IMR-90 (cell line): ENCODE results near the gene BECN2. TPM values are rescaled to one million over a fixed set of nuclear protein-coding genes. Genes with fewer than 3 reads are reported as not detected.

Experiments
- ATAC-seq: fragments of 200-7000 bp; cut with Tn5 transposase; 2 replicates; pipeline ENCODE4 v1.9.1; 2020; ENCODE audit warnings: low read depth, mild to moderate bottlenecking, moderate library complexity
- BruUV-seq: library from RNA; stranded (reverse); fragments of 400-500 nt; replicated peaks from 2 replicates; lab custom pipeline; 2021; lab: Mats Ljungman, UMichigan
- CTCF ChIA-PET: fragments of 300-600 bp; formaldehyde crosslinking; extraction: SDS; loops from one replicate; lab custom pipeline; 2021; ENCODE audit warnings: antibody characterized with exemption; lab: Yijun Ruan, JAX
- POLR2A ChIA-PET: fragments of 300-600 bp; sonication (Branson Sonifier 250); formaldehyde crosslinking; loops from one replicate; lab custom pipeline; 2022; ENCODE audit warnings: antibody characterized with exemption; ENCODE audit not compliant: unreplicated experiment; lab: Charles Lee
- DNase-seq: peaks from one replicate; pipeline ENCODE4 v3.0.0; 2013
- H2AFZ ChIP-seq: replicated peaks from 2 replicates; pipeline ENCODE3; 2013; ENCODE audit warnings: low read length, mild to moderate bottlenecking; ENCODE audit not compliant: poor library complexity
- H2AK5ac ChIP-seq: 2 replicates; pipeline ENCODE4 v1.6.1; 2013; ENCODE audit warnings: low read depth, low read length, inconsistent platforms
- H2AK9ac ChIP-seq: replicated peaks from 2 replicates; pipeline ENCODE3; 2013; ENCODE audit warnings: mild to moderate bottlenecking, low read depth, low read length, moderate library complexity; ENCODE audit not compliant: poor library complexity
- H2BK120ac ChIP-seq: 2 replicates; pipeline ENCODE4 v1.6.1; 2013; ENCODE audit warnings: low read depth, low read length, inconsistent platforms
- H2BK15ac ChIP-seq: 3 replicates; pipeline ENCODE4 v1.6.1; 2013; ENCODE audit warnings: low read depth, low read length, inconsistent platforms
- H2BK20ac ChIP-seq: 2 replicates; pipeline ENCODE4 v1.6.1; 2013; ENCODE audit warnings: low read depth, mild to moderate bottlenecking, inconsistent platforms, low read length, moderate library complexity
- H2BK5ac ChIP-seq: 2 replicates; pipeline ENCODE4 v1.6.1; 2013; ENCODE audit warnings: mild to moderate bottlenecking, low read depth, low read length, inconsistent platforms; ENCODE audit not compliant: poor library complexity, severe bottlenecking
- H3K14ac ChIP-seq: replicated peaks from 2 replicates; pipeline ENCODE4 v1.6.1; 2013; ENCODE audit warnings: low read depth, low read length, inconsistent platforms
- H3K18ac ChIP-seq: 2 replicates; pipeline ENCODE4 v1.6.1; 2013; ENCODE audit warnings: low read depth, low read length, control low read depth
- H3K23ac ChIP-seq: 2 replicates; pipeline ENCODE4 v1.6.1; 2013; ENCODE audit warnings: low read depth, low read length, inconsistent platforms
- H3K27ac ChIP-seq: 2 replicates; pipeline ENCODE4 v1.5.1; 2013; ENCODE audit warnings: mild to moderate bottlenecking, control low read depth, low read length; ENCODE audit not compliant: insufficient read depth
- H3K27me3 ChIP-seq: 2 replicates; pipeline ENCODE4 v1.6.1; 2013; ENCODE audit warnings: low read length; ENCODE audit not compliant: control insufficient read depth, insufficient read depth
- H3K36me3 ChIP-seq: 2 replicates; pipeline ENCODE4 v1.6.1; 2013; ENCODE audit warnings: low read length, mixed read lengths; ENCODE audit not compliant: control insufficient read depth, insufficient read depth
- H3K4ac ChIP-seq: 2 replicates; pipeline ENCODE4 v1.6.1; 2013; ENCODE audit warnings: low read depth, low read length, inconsistent platforms
- H3K4me1 ChIP-seq: 2 replicates; pipeline ENCODE4 v1.6.1; 2013; ENCODE audit warnings: low read length, mixed read lengths; ENCODE audit not compliant: control insufficient read depth, insufficient read depth
- H3K4me2 ChIP-seq: 2 replicates; pipeline ENCODE4 v1.6.1; 2013; ENCODE audit warnings: low read depth, mild to moderate bottlenecking, control low read depth, low read length, moderate library complexity
- H3K4me3 ChIP-seq: 2 replicates; pipeline ENCODE4 v1.5.1; 2013; ENCODE audit warnings: low read depth, mild to moderate bottlenecking, control low read depth, low read length, moderate library complexity; ENCODE audit not compliant: insufficient read depth
- H3K56ac ChIP-seq: 2 replicates; pipeline ENCODE4 v1.6.1; 2013; ENCODE audit warnings: low read length, inconsistent platforms; ENCODE audit not compliant: insufficient read depth; ENCODE audit errors: extremely low read depth
- H3K79me1 ChIP-seq, 2 experiments: 2 replicates each; pipeline ENCODE4 v1.6.1; 2013; ENCODE audit warnings: low read length in 2 of 2, inconsistent platforms in 1 of 2, low read depth in 1 of 2
- H3K9ac ChIP-seq: 2 replicates; pipeline ENCODE4 v1.6.1; 2013; ENCODE audit warnings: low read depth, low read length, control low read depth
- H3K9me1 ChIP-seq: 2 replicates; pipeline ENCODE4 v1.6.1; 2013; ENCODE audit warnings: low read length, inconsistent platforms; ENCODE audit not compliant: insufficient read depth
- H3K9me3 ChIP-seq: 2 replicates; pipeline ENCODE4 v1.6.1; 2013; ENCODE audit warnings: low read length; ENCODE audit not compliant: control insufficient read depth, insufficient read depth
- H4K20me1 ChIP-seq: 2 replicates; pipeline ENCODE4 v1.6.1; 2013; ENCODE audit warnings: low read length, inconsistent platforms; ENCODE audit not compliant: insufficient read depth
- H4K5ac ChIP-seq: 2 replicates; pipeline ENCODE4 v1.6.1; 2013; ENCODE audit warnings: mild to moderate bottlenecking, low read depth, low read length, control low read depth
- H4K8ac ChIP-seq, 2 experiments: 2 replicates each; pipeline ENCODE4 v1.6.1; 2013; ENCODE audit warnings: low read depth in 2 of 2, low read length in 2 of 2, control low read depth in 1 of 2, inconsistent platforms in 1 of 2
- H4K91ac ChIP-seq: 2 replicates; pipeline ENCODE4 v1.6.1; 2013; ENCODE audit warnings: low read depth, low read length, inconsistent platforms; ENCODE audit not compliant: insufficient read depth
- MAZ ChIP-seq: IDR thresholded peaks from 2 replicates; pipeline ENCODE4 v1.6.1; 2012; ENCODE audit warnings: low read depth, mild to moderate bottlenecking, low read length, improper control_type of control experiment, moderate library complexity, borderline replicate concordance
- RCOR1 ChIP-seq: IDR thresholded peaks from 2 replicates; pipeline ENCODE4 v1.6.1; 2012; ENCODE audit warnings: mild to moderate bottlenecking, low read length, improper control_type of control experiment; ENCODE audit not compliant: insufficient replicate concordance
- SMC3 ChIP-seq: fragments of 150-350 bp; IDR thresholded peaks from 2 replicates; pipeline ENCODE4 v1.6.1; 2016; ENCODE audit warnings: low read depth, mild to moderate bottlenecking, antibody characterized with exemption, low read length, moderate library complexity
- WGBS, 2 experiments: methylation state at CpG; one replicate each; pipeline versions ENCODE4 v1.1.5 to v1.1.7; 2013; ENCODE audit warnings: missing lambda C conversion rate in 2 of 2; ENCODE audit not compliant: insufficient read length in 1 of 2; ENCODE audit errors: extremely low coverage in 2 of 2; 5-methylcytosine and 5-hydroxymethylcytosine counted together
- dilution Hi-C: fragments of 300-500 bp; cut with HindIII; formaldehyde crosslinking; loops from one replicate; pipeline ENCODE4 v1.14.3; 2018; ENCODE audit warnings: low sequenced_read_pairs; ENCODE audit not compliant: unreplicated experiment
- in situ Hi-C: fragments of 300-500 bp; cut with MboI; formaldehyde crosslinking; loops from 3 replicates; pipeline ENCODE4 v1.14.3; 2019; ENCODE audit warnings: low sequenced_read_pairs, inconsistent platforms, mixed read lengths
- intact Hi-C: fragments of 100-400 bp; cut with micrococcal nuclease; formaldehyde crosslinking; loops from 2 replicates; pipeline ENCODE4 v1.10.0; 2022
- polyA plus RNA-seq, 3 experiments: library from polyadenylated mRNA; depleted of rRNA; stranded (reverse); fragments of >200 nt; gene quantifications; 2 replicates each; pipeline ENCODE4 v1.2.3, GENCODE V29; 2012; ENCODE audit warnings: low replicate concordance in 1 of 3
- total RNA-seq: library from RNA; depleted of rRNA; stranded (reverse); fragments of >200 nt; gene quantifications from 2 replicates; pipeline ENCODE4 v1.2.3, GENCODE V29; 2012

The BECN2 gene
- total and polyA plus RNA-seq, 2 of the 4 experiments (the other 2 are of a cell fraction), result not detected

DNA sequence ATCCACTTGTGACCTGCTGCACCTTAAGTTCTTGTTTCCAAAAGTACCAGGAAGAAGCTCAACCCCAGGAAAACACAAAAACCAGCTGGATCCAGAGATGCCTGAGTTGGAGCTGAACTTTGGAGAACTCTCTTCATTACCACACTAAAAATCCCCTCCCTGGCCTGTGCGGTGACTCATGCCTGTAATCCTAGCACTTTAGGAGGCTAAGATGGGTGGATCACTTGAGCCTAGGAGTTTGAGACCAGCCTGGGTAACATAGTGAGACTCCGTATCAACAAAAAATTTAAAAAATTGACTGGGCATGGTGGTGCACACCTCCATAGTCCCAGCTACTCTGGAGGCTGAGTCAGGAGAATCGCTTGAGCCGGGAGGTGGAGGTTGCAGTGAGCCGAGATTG is 35.2 kb downstream of the BECN2 start:
- no peaks in the 10 kb centered on the region for H3K36me3 ChIP-seq
- H3K14ac ChIP-seq, result no peak overlapping the region
- H3K9ac ChIP-seq, result no peak overlapping the region
- no peaks in the 10 kb centered on the region for H4K20me1 ChIP-seq
- H2BK5ac ChIP-seq, result no peak overlapping the region
- no TSS peak for BruUV-seq
- no peak overlapping the region for H4K8ac ChIP-seq
- no peak overlapping the region for H2BK120ac ChIP-seq
- no CpG with 5 or more reads among the region's 5 CpGs for WGBS, 2 experiments
- no peak overlapping the region for H3K4me2 ChIP-seq
- H3K4me1 ChIP-seq, result no peaks in the 10 kb centered on the region
- DNase-seq, result peak; percentile 17
- H2AK9ac ChIP-seq, result no peak overlapping the region
- no peak for ATAC-seq
- ChIA-PET POLR2A (interaction anchor here (0.6 kb wide), 1 partner anchor 1267 kb away, joined by 3 read pairs; no protein-coding TSS in a partner anchor), CTCF (no interaction called here)
- no peak for TF ChIP-seq SMC3
- no peak for TF ChIP-seq MAZ
- no peak for TF ChIP-seq RCOR1
- no peak overlapping the region for H2BK20ac ChIP-seq
- H3K56ac ChIP-seq, result no peak overlapping the region
- H2BK15ac ChIP-seq, result no peak overlapping the region
- H2AK5ac ChIP-seq, result no peak overlapping the region
- no peak overlapping the region for H4K91ac ChIP-seq
- no peak overlapping the region for H3K4ac ChIP-seq
- H3K23ac ChIP-seq, result no peak overlapping the region
- no peak overlapping the region for H3K4me3 ChIP-seq
- no peak overlapping the region for H2AFZ ChIP-seq
- H3K27ac ChIP-seq, result no peak overlapping the region
- H3K27me3 ChIP-seq, result no peaks in the 10 kb centered on the region
- no peaks in the 10 kb centered on the region for H3K79me1 ChIP-seq
- in situ Hi-C loops, result loop anchor here (25.0 kb wide), 1 partner anchor 455 kb away; the partner anchor contains the start of gene KMO
- H4K5ac ChIP-seq, result no peak overlapping the region
- dilution Hi-C loops, result no loop called here
- intact Hi-C loops, result no loop called here
- H3K9me3 ChIP-seq, result no peaks in the 10 kb centered on the region
- H3K9me1 ChIP-seq, result no peaks in the 10 kb centered on the region
- H3K18ac ChIP-seq, result no peak overlapping the region
